Measurements from ENCODE around the gene UNC119.

- no peak for TF ChIP-seq YY1 (IDR thresholded peaks at IDR 0.05; ENCODE audit: insufficient read depth, insufficient read length)
- TF ChIP-seq ZNF274 (IDR thresholded peaks at IDR 0.05; ENCODE audit: low read depth, low read length), result no peak
These were observed 42.6 kb downstream of the UNC119 start for GRCh38 chr17:28509789-28510188.
